K562 (cell line): ENCODE data around the gene SULT2B1. TPM values are rescaled to one million over a fixed set of nuclear protein-coding genes. Genes with fewer than 3 reads are reported as not detected.

Experiments
- ATAC-seq: fragments of 200-7000 bp; cut with Tn5 transposase; 3 replicates; pipeline ENCODE4 v1.9.1; 2020; ENCODE audit warnings: moderate library complexity
- BruUV-seq: library from RNA; stranded (reverse); fragments of 400-500 nt; replicated peaks from 2 replicates; lab custom pipeline; 2021; lab: Mats Ljungman, UMichigan
- CTCF ChIA-PET: fragments of 300-600 bp; formaldehyde crosslinking; extraction: SDS; loops from one replicate; lab custom pipeline; 2021; ENCODE audit warnings: low intra/inter-chr PET ratio; lab: Yijun Ruan, JAX
- POLR2A ChIA-PET: fragments of 300-600, 350-650 bp; sonication (Branson Sonifier 250); formaldehyde crosslinking; extraction: SDS; loops from one replicate; lab custom pipeline; 2021; ENCODE audit warnings: antibody characterized with exemption, inconsistent platforms; lab: Yijun Ruan, JAX
- DNase-seq, 4 experiments: peaks; one replicate each; pipeline versions ENCODE4 v3.0.0 to v3.0.0-alpha.2; 2011 to 2018; ENCODE audit warnings: low spot score in 3 of 4, mixed read lengths in 3 of 4; ENCODE audit errors: extremely low read depth in 1 of 4
- FAIRE-seq: peaks from 2 replicates; lab custom pipeline; 2011; peaks lifted over from hg19 to GRCh38; lab: Jason Lieb, UNC
- H2AFZ ChIP-seq: 2 replicates; pipeline ENCODE4 v1.6.0; 2011; ENCODE audit warnings: low read depth, low read length, control low read depth, inconsistent platforms
- H3K27ac ChIP-seq: fragments of 200-600 bp; 3 replicates; pipeline ENCODE4 v1.8.0; 2011; ENCODE audit warnings: low read depth, mild to moderate bottlenecking, control low read depth, inconsistent platforms, low read length, moderate library complexity, mixed read lengths; ENCODE audit errors: extremely low read depth
- H3K27me3 ChIP-seq, 2 experiments: fragments of 300-600 bp in 1 of 2; 2 replicates in 1 of 2; 3 replicates in 1 of 2; pipeline versions ENCODE4 v1.6.0 to v1.8.0; 2011; ENCODE audit warnings: inconsistent platforms in 2 of 2, low read length in 2 of 2, mild to moderate bottlenecking in 1 of 2, mixed read lengths in 1 of 2, moderate library complexity in 1 of 2; ENCODE audit not compliant: control insufficient read depth in 2 of 2, insufficient read depth in 2 of 2
- H3K36me3 ChIP-seq: fragments of 300-600 bp; 3 replicates; pipeline ENCODE4 v1.8.0; 2011; ENCODE audit warnings: mild to moderate bottlenecking, low read length, inconsistent platforms; ENCODE audit not compliant: control insufficient read depth, insufficient read depth
- H3K4me1 ChIP-seq, 2 experiments: fragments of 200-600 bp in 1 of 2; replicated peaks in 1 of 2; 2 replicates in 1 of 2; 3 replicates in 1 of 2; pipeline versions ENCODE4 v1.5.1 to v1.8.0; 2011; ENCODE audit warnings: inconsistent platforms in 2 of 2, low read length in 2 of 2, mild to moderate bottlenecking in 1 of 2, mixed read lengths in 1 of 2, moderate library complexity in 1 of 2; ENCODE audit not compliant: control insufficient read depth in 2 of 2, insufficient read depth in 2 of 2
- H3K4me2 ChIP-seq: 2 replicates; pipeline ENCODE4 v1.6.1; 2011; ENCODE audit warnings: low read length, control low read depth, inconsistent platforms, mixed read lengths; ENCODE audit not compliant: insufficient read depth
- H3K4me3 ChIP-seq: fragments of 200-600 bp; sonication (generic), shearing (Covaris generic); 2 replicates; pipeline ENCODE4 v1.5.1; 2016; ENCODE audit warnings: control low read depth, inconsistent platforms
- H3K79me2 ChIP-seq: fragments of 200-600 bp; 3 replicates; pipeline ENCODE4 v1.8.0; 2011; ENCODE audit warnings: low read length, inconsistent platforms; ENCODE audit not compliant: control insufficient read depth, insufficient read depth
- H3K9ac ChIP-seq, 2 experiments: 2 replicates each; pipeline versions ENCODE4 v1.6.0 to v1.6.1; 2011; ENCODE audit warnings: low read depth in 2 of 2, low read length in 2 of 2, control low read depth in 1 of 2, inconsistent platforms in 1 of 2, mild to moderate bottlenecking in 1 of 2, mixed read lengths in 1 of 2; ENCODE audit not compliant: insufficient read depth in 1 of 2
- H3K9me1 ChIP-seq: one replicate; pipeline ENCODE4 v1.6.0; 2011; ENCODE audit warnings: inconsistent platforms, mild to moderate bottlenecking, low read length, moderate library complexity; ENCODE audit not compliant: control insufficient read depth, insufficient read depth
- H3K9me3 ChIP-seq: replicated peaks from 2 replicates; pipeline ENCODE4 v1.5.1; 2011; ENCODE audit warnings: low read depth, low read length, inconsistent platforms; ENCODE audit not compliant: control insufficient read depth, insufficient read depth
- H4K20me1 ChIP-seq: replicated peaks from 2 replicates; pipeline ENCODE4 v1.6.1; 2011; ENCODE audit warnings: low read length, inconsistent platforms, mixed read lengths; ENCODE audit not compliant: control insufficient read depth, insufficient read depth
- NR2C2 ChIP-seq, 2 experiments: fragments of 200-800 bp in 1 of 2; sonication (Bioruptor generic) in 1 of 2; sonication (generic) in 1 of 2; formaldehyde crosslinking in 1 of 2; IDR thresholded peaks; 2 replicates each; pipeline versions ENCODE4 v1.6.1 to v1.8.0; 2016 to 2022; ENCODE audit warnings: mild to moderate bottlenecking in 1 of 2, missing compliant biosample characterization in 1 of 2, missing genetic modification characterization in 1 of 2, missing genetic modification reagents in 1 of 2
- POLR2G ChIP-seq: fragments of 200-400 bp; formaldehyde crosslinking; IDR thresholded peaks from 2 replicates; pipeline ENCODE4 v1.6.1; 2017; ENCODE audit warnings: low read depth, mild to moderate bottlenecking, antibody characterized with exemption, low read length, moderate library complexity
- POLR3A ChIP-seq: IDR thresholded peaks from 2 replicates; pipeline ENCODE4 v1.6.1; 2011; ENCODE audit warnings: borderline replicate concordance, mild to moderate bottlenecking, moderate library complexity; ENCODE audit not compliant: insufficient read length, insufficient read depth; ENCODE audit errors: extremely low read depth
- TRIM24 ChIP-seq, 2 experiments: fragments of 450-650 bp; IDR thresholded peaks; 2 replicates each; pipeline ENCODE4 v1.6.1; 2016
- WGBS: fragments of 100-300 bp; shearing (Covaris generic); methylation state at CpG from one replicate; pipeline ENCODE4 v1.1.6; 2016; ENCODE audit warnings: low coverage, mixed read lengths; ENCODE audit not compliant: insufficient coverage; ENCODE audit errors: missing lambda C conversion rate; 5-methylcytosine and 5-hydroxymethylcytosine counted together
- in situ Hi-C: fragments of 300-500 bp; cut with MboI; formaldehyde crosslinking; loops from 4 replicates; pipeline ENCODE4 v1.15.0; 2018; ENCODE audit warnings: inconsistent platforms, mixed read lengths
- intact Hi-C: fragments of 100-400 bp; cut with micrococcal nuclease; formaldehyde crosslinking; loops from 2 replicates; pipeline ENCODE4 v1.14.2; 2022
- polyA plus RNA-seq, 8 experiments: library from polyadenylated mRNA; depleted of rRNA in 4 of 8; stranded (reverse) in 5 of 8; unstranded in 3 of 8; fragments of >200 nt; fragmentation: Nextera tagmentation in 2 of 8; fragmentation: Illumina TruSeq in 1 of 8; extraction: Ambion mirVana in 2 of 8; extraction: Trizol in 1 of 8; gene quantifications; 2 replicates each; pipeline versions ENCODE4 v1.2.1 to v1.2.3, GENCODE V29; 2011 to 2014; ENCODE audit warnings: inconsistent platforms in 1 of 8, missing spikeins in 1 of 8
- total RNA-seq, 7 experiments: library from RNA; depleted of rRNA in 6 of 7; stranded (reverse); fragments of >200 nt in 6 of 7; fragmentation: Illumina TruSeq in 2 of 7; extraction: Trizol in 2 of 7; gene quantifications; 2 replicates each; pipeline versions ENCODE4 v1.2.1 to v1.2.3, GENCODE V29; 2011 to 2021; ENCODE audit warnings: low replicate concordance in 1 of 7
- TF ChIP-seq, protein P1 (sequence below): fragments of 450-650 bp; conservative IDR thresholded peaks from 2 replicates; pipeline ENCODE4 v1.6.1; 2016; ENCODE audit warnings: missing genetic modification characterization, low read depth, mild to moderate bottlenecking, missing compliant biosample characterization, moderate library complexity
- TF ChIP-seq, protein P2 (sequence below), 2 experiments: IDR thresholded peaks; 2 replicates each; pipeline ENCODE4 v1.6.1; 2011; ENCODE audit warnings: borderline replicate concordance in 1 of 2, control low read depth in 1 of 2, low read depth in 1 of 2, low read length in 1 of 2, mild to moderate bottlenecking in 1 of 2, mixed read lengths in 1 of 2, moderate library complexity in 1 of 2; ENCODE audit not compliant: insufficient read depth in 1 of 2, insufficient read length in 1 of 2, poor library complexity in 1 of 2, severe bottlenecking in 1 of 2; ENCODE audit errors: extremely low read depth in 1 of 2
- TF ChIP-seq, protein P3 (sequence below): fragments of 250-450 bp; sonication (Bioruptor Pico); IDR thresholded peaks from 2 replicates; pipeline ENCODE4 v1.4.0; 2020

Gene SULT2B1
- total and polyA plus RNA-seq, 9 of the 15 experiments (the other 6 are each of a cell fraction or from before 2014, with no cell fraction given), result 0.09 to 0.62 (median 0.22) TPM; not detected in 2

DNA sequence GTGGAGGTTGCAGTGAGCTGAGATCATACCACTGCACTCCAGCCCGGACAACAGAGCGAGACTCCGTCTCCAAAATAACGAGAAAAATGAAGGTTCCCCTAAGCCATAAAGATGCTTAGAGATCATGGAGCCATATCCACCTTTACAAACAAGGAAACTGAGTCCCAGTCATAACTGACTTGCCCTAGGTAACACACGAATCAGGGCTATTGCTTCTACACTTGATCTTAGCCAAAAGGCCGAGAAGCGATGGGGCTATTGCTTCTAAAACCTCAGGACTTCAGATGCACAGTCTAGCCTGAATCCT is 82.0 kb downstream of the SULT2B1 start:
- no peak for DNase-seq
- no peaks in the 10 kb centered on the region for H3K27me3 ChIP-seq
- no peak for FAIRE-seq
- peaks cover 2% of the 10 kb centered on the region; the same call in 1 of the 3 replicates for H3K36me3 ChIP-seq
- peak overlapping the region; percentile 86 for H2AFZ ChIP-seq
- H3K4me2 ChIP-seq, result peak overlapping the region; percentile 83
- ChIA-PET POLR2A (interaction anchor here (0.6 to 2.4 kb wide), 8 partner anchors 9 to 300 kb away, joined by 3 to 18 read pairs (median 4); partner anchors contain the start of genes DHDH, RPL18 and SPHK2), CTCF (no interaction called here)
- peak overlapping the region; percentile 88 for H3K27ac ChIP-seq
- H3K9me1 ChIP-seq, result peaks cover 4% of the 10 kb centered on the region
- H3K79me2 ChIP-seq, result peaks cover 16% of the 10 kb centered on the region; the same call in 2 of the 3 replicates
- no peaks in the 10 kb centered on the region for H3K9me3 ChIP-seq
- H3K4me1 ChIP-seq, result peaks cover 40 to 86% of the 10 kb centered on the region in 2 experiments
- no peak for ATAC-seq
- peak overlapping the region; percentile 59 to 61; a peak in 3 of 4 replicates for H3K9ac ChIP-seq
- in situ Hi-C loops, result no loop called here
- intact Hi-C loops, result no loop called here
- BruUV-seq, result no TSS peak
- WGBS, result 22% methylated on average over 7 of the region's 7 CpGs
- H4K20me1 ChIP-seq, result 0 out of 2 replicates have a peak, but pooled peaks cover 4% of the 10 kb centered on the region
- peak overlapping the region; percentile 19; the same call in 1 of the 2 replicates for H3K4me3 ChIP-seq
- TF ChIP-seq POLR2G (no peak), TRIM24 (IDR thresholded peaks at IDR 0.05) (no peak), POLR3A (no peak), NR2C2 (CRISPR knock-in tag; IDR thresholded peaks at IDR 0.05) (no peak), NR2C2 (tag; IDR thresholded peaks at IDR 0.05) (0 out of 2 replicates have a peak, but pooled peaks have one; percentile 5)
- TF ChIP-seq, protein P1, sequence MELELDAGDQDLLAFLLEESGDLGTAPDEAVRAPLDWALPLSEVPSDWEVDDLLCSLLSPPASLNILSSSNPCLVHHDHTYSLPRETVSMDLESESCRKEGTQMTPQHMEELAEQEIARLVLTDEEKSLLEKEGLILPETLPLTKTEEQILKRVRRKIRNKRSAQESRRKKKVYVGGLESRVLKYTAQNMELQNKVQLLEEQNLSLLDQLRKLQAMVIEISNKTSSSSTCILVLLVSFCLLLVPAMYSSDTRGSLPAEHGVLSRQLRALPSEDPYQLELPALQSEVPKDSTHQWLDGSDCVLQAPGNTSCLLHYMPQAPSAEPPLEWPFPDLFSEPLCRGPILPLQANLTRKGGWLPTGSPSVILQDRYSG, result 0 out of 2 replicates have a peak, but pooled peaks have one; percentile 23
- TF ChIP-seq, protein P2, sequence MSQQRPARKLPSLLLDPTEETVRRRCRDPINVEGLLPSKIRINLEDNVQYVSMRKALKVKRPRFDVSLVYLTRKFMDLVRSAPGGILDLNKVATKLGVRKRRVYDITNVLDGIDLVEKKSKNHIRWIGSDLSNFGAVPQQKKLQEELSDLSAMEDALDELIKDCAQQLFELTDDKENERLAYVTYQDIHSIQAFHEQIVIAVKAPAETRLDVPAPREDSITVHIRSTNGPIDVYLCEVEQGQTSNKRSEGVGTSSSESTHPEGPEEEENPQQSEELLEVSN (IDR thresholded peaks at IDR 0.05; ENCODE audit: borderline replicate concordance in 1 of 2, extremely low read depth in 1 of 2, insufficient read depth in 1 of 2, insufficient read length in 1 of 2, low read depth in 1 of 2, low read length in 1 of 2, poor library complexity in 1 of 2, severe bottlenecking in 1 of 2), result no peak
- TF ChIP-seq, protein P3, sequence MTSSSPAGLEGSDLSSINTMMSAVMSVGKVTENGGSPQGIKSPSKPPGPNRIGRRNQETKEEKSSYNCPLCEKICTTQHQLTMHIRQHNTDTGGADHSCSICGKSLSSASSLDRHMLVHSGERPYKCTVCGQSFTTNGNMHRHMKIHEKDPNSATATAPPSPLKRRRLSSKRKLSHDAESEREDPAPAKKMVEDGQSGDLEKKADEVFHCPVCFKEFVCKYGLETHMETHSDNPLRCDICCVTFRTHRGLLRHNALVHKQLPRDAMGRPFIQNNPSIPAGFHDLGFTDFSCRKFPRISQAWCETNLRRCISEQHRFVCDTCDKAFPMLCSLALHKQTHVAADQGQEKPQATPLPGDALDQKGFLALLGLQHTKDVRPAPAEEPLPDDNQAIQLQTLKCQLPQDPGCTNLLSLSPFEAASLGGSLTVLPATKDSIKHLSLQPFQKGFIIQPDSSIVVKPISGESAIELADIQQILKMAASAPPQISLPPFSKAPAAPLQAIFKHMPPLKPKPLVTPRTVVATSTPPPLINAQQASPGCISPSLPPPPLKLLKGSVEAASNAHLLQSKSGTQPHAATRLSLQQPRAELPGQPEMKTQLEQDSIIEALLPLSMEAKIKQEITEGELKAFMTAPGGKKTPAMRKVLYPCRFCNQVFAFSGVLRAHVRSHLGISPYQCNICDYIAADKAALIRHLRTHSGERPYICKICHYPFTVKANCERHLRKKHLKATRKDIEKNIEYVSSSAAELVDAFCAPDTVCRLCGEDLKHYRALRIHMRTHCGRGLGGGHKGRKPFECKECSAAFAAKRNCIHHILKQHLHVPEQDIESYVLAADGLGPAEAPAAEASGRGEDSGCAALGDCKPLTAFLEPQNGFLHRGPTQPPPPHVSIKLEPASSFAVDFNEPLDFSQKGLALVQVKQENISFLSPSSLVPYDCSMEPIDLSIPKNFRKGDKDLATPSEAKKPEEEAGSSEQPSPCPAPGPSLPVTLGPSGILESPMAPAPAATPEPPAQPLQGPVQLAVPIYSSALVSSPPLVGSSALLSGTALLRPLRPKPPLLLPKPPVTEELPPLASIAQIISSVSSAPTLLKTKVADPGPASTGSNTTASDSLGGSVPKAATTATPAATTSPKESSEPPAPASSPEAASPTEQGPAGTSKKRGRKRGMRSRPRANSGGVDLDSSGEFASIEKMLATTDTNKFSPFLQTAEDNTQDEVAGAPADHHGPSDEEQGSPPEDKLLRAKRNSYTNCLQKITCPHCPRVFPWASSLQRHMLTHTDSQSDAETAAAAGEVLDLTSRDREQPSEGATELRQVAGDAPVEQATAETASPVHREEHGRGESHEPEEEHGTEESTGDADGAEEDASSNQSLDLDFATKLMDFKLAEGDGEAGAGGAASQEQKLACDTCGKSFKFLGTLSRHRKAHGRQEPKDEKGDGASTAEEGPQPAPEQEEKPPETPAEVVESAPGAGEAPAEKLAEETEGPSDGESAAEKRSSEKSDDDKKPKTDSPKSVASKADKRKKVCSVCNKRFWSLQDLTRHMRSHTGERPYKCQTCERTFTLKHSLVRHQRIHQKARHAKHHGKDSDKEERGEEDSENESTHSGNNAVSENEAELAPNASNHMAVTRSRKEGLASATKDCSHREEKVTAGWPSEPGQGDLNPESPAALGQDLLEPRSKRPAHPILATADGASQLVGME (CRISPR knock-in tag), result 0 out of 2 replicates have a peak, but pooled peaks have one; percentile 18
